Gastrocnemius medialis (tissue), 4 donors: ENCODE measurements around the gene TRAF3IP3. TPM values are rescaled to one million over a fixed set of nuclear protein-coding genes. Genes with fewer than 3 reads are reported as not detected.

ENCODE experiments used
- ATAC-seq, 2 donors: fragments of 150-250 bp; one replicate each; pipeline ENCODE4 v1.9.1; 2016
- DNase-seq, 2 donors: peaks; one replicate each; pipeline ENCODE4 v3.0.0-alpha.2; 2019
- H3K27ac ChIP-seq, 4 donors: fragments of 200-600 bp; sonication (generic); 1 replicate in 1 of 4; 2 replicates in 3 of 4; pipeline ENCODE4 v1.5.1; 2016 to 2018; ENCODE audit warnings: mild to moderate bottlenecking in 2 of 4, moderate library complexity in 1 of 4
- H3K27me3 ChIP-seq, 3 donors: fragments of 200-600 bp; sonication (generic) in 2 of 3; 1 replicate in 1 of 3; 2 replicates in 2 of 3; pipeline versions ENCODE4 v1.5.1 to v1.6.0; 2016 to 2019; ENCODE audit warnings: mild to moderate bottlenecking in 1 of 3, moderate library complexity in 1 of 3
- H3K36me3 ChIP-seq, 2 donors: fragments of 200-600 bp; sonication (generic) in 1 of 2; one replicate each; pipeline ENCODE4 v1.5.1; 2017 to 2018
- H3K4me1 ChIP-seq, 2 donors: fragments of 200-600 bp; sonication (generic) in 1 of 2; one replicate each; pipeline ENCODE4 v1.5.1; 2016 to 2017; ENCODE audit warnings: mild to moderate bottlenecking in 2 of 2
- H3K4me3 ChIP-seq, 4 donors: fragments of 200-600 bp; sonication (generic) in 3 of 4; 1 replicate in 1 of 4; 2 replicates in 3 of 4; pipeline ENCODE4 v1.5.1; 2016 to 2019; ENCODE audit warnings: mild to moderate bottlenecking in 2 of 4
- H3K9me3 ChIP-seq, 3 donors: fragments of 200-600 bp; sonication (generic) in 2 of 3; 1 replicate in 1 of 3; 2 replicates in 2 of 3; pipeline ENCODE4 v1.5.1; 2016 to 2019
- CTCF ChIP-seq, 5 experiments: fragments of 450-650 bp in 3 of 5; fragments of 200-600 bp in 2 of 5; sonication (generic) in 2 of 5; IDR thresholded peaks in 4 of 5; conservative IDR thresholded peaks in 1 of 5; 1 replicate in 4 of 5; 2 replicates in 1 of 5; pipeline ENCODE4 v1.5.1; 2016 to 2019; ENCODE audit warnings: antibody characterized with exemption in 5 of 5, mild to moderate bottlenecking in 3 of 5, moderate library complexity in 3 of 5
- POLR2A ChIP-seq, 2 donors: fragments of 450-650 bp; IDR thresholded peaks; one replicate each; pipeline ENCODE4 v1.6.1; 2017; ENCODE audit warnings: antibody characterized with exemption in 2 of 2, mild to moderate bottlenecking in 2 of 2, moderate library complexity in 2 of 2
- in situ Hi-C, 4 donors: fragments of 200-750 bp; cut with MboI; loops; one replicate each; pipeline versions ENCODE4 v1.15.0 to v1.8.0; 2017; ENCODE audit warnings: low sequenced_read_pairs in 4 of 4
- intact Hi-C: fragments of 100-400 bp; cut with DNase I; formaldehyde crosslinking; loops from one replicate; pipeline ENCODE4 v1.15.1; 2023; ENCODE audit warnings: low total_unique reads
- total RNA-seq, 4 donors: library from RNA; depleted of rRNA; stranded (reverse); fragments of >200 nt; gene quantifications; one replicate each; pipeline versions ENCODE4 v1.1.0 to v1.2.3, GENCODE V29; 2016

The TRAF3IP3 gene
- total RNA-seq, 4 donors from 2014 or later = 0.16 to 1.5 (median 0.35) TPM; not detected in 1

GRCh38 chr1:209743145-209743482 is 12.7 kb upstream of the TRAF3IP3 start:
- no peaks in the 10 kb centered on the region for H3K9me3 ChIP-seq
- DNase-seq = peak in 1 of 2 donors; percentile 45
- H3K36me3 ChIP-seq = no peaks in the 10 kb centered on the region
- no peak overlapping the region for H3K27ac ChIP-seq
- intact Hi-C loops = no loop called here
- H3K27me3 ChIP-seq = no peaks in the 10 kb centered on the region
- peak in 1 of 2 donors; percentile 10 for ATAC-seq
- in situ Hi-C loops = no loop called here
- TF ChIP-seq POLR2A (IDR thresholded peaks at IDR 0.05) (no peak), CTCF (IDR thresholded peaks at IDR 0.05 in 4 of 5, conservative IDR thresholded peaks at IDR 0.05 in 1 of 5) (no peak)
- H3K4me1 ChIP-seq = no peaks in the 10 kb centered on the region
- H3K4me3 ChIP-seq = no peak overlapping the region

GRCh38 chr1:209746451-209747165 is 9.2 kb upstream of the TRAF3IP3 start:
- intact Hi-C loops = loop anchor here (1.0 to 5.0 kb wide), 2 partner anchors 39 to 53 kb away; no protein-coding TSS in a partner anchor
- no peaks in the 10 kb centered on the region for H3K4me1 ChIP-seq
- in situ Hi-C loops = loop anchor here in 1 of 4 donors (5.0 kb wide), 1 partner anchor 174 kb away; no protein-coding TSS in a partner anchor

GRCh38 chr1:209747580-209748262 is 8.1 kb upstream of the TRAF3IP3 start:
- intact Hi-C loops (loop anchor here (1.0 to 5.0 kb wide), 3 partner anchors 40 to 171 kb away; no protein-coding TSS in a partner anchor), in situ Hi-C loops (loop anchor here in 1 of 4 donors (5.0 kb wide), 1 partner anchor 175 kb away; no protein-coding TSS in a partner anchor)
- H3K27ac ChIP-seq = peak overlapping the region; percentile 31 to 65 (median 48)
- no peaks in the 10 kb centered on the region for H3K4me1 ChIP-seq
- peak overlapping the region in 3 of 4 donors; percentile 20 to 39 (median 32) for H3K4me3 ChIP-seq
- DNase-seq (peak; percentile 81 to 96), ATAC-seq (peak; percentile 91 to 98)
- TF ChIP-seq CTCF (IDR thresholded peaks at IDR 0.05 in 4 of 5, conservative IDR thresholded peaks at IDR 0.05 in 1 of 5) = peak; percentile 81 to 95 (median 81)
- no peak for TF ChIP-seq POLR2A (IDR thresholded peaks at IDR 0.05)
- H3K27me3 ChIP-seq = no peaks in the 10 kb centered on the region
- no peaks in the 10 kb centered on the region for H3K9me3 ChIP-seq
- H3K36me3 ChIP-seq = no peaks in the 10 kb centered on the region

More at GRCh38 chr1:209746451-209747165, 9.2 kb upstream of the TRAF3IP3 start:
- Histone ChIP-seq H3K27ac (no peak overlapping the region), H3K4me3 (no peak overlapping the region), H3K27me3 (no peaks in the 10 kb centered on the region), H3K9me3 (no peaks in the 10 kb centered on the region), H3K36me3 (no peaks in the 10 kb centered on the region)
- TF ChIP-seq POLR2A (IDR thresholded peaks at IDR 0.05) = no peak
- no peak for ATAC-seq
- no peak for DNase-seq

- Histone ChIP-seq H3K36me3 (no peaks in the 10 kb centered on the region), H3K27me3 (no peaks in the 10 kb centered on the region), H3K27ac (no peak overlapping the region), H3K9me3 (no peaks in the 10 kb centered on the region), H3K4me3 (no peak overlapping the region), H3K4me1 (no peaks in the 10 kb centered on the region)
- intact Hi-C loops = loop anchor here (2.0 to 5.0 kb wide), 2 partner anchors 41 to 172 kb away; no protein-coding TSS in a partner anchor
- in situ Hi-C loops = loop anchor here in 1 of 4 donors (5.0 kb wide), 1 partner anchor 176 kb away; no protein-coding TSS in a partner anchor
- TF ChIP-seq POLR2A (IDR thresholded peaks at IDR 0.05) (no peak), CTCF (IDR thresholded peaks at IDR 0.05 in 4 of 5, conservative IDR thresholded peaks at IDR 0.05 in 1 of 5) (no peak)
- no peak for ATAC-seq
- no peak for DNase-seq
Observed at GRCh38 chr1:209748620-209749019, 7.2 kb upstream of the TRAF3IP3 start.

- in situ Hi-C loops = loop anchor here in 1 of 4 donors (5.0 kb wide), 1 partner anchor 177 kb away; no protein-coding TSS in a partner anchor
Observed at GRCh38 chr1:209749205-209749604, 6.6 kb upstream of the TRAF3IP3 start.

More at GRCh38 chr1:209749205-209749604, 6.6 kb upstream of the TRAF3IP3 start:
- TF ChIP-seq CTCF (IDR thresholded peaks at IDR 0.05 in 4 of 5, conservative IDR thresholded peaks at IDR 0.05 in 1 of 5) = no peak
- no peak for TF ChIP-seq POLR2A (IDR thresholded peaks at IDR 0.05)
- no peak overlapping the region for H3K4me3 ChIP-seq
- no peak for ATAC-seq
- no peaks in the 10 kb centered on the region for H3K4me1 ChIP-seq
- intact Hi-C loops = loop anchor here (2.0 to 5.0 kb wide), 2 partner anchors 42 to 172 kb away; no protein-coding TSS in a partner anchor
- H3K27ac ChIP-seq = no peak overlapping the region
- no peak for DNase-seq
- H3K27me3 ChIP-seq = no peaks in the 10 kb centered on the region
- H3K36me3 ChIP-seq = no peaks in the 10 kb centered on the region
- no peaks in the 10 kb centered on the region for H3K9me3 ChIP-seq
